Occipital lobe (tissue), 2 donors: Measurements from ENCODE around the gene TESK1. TPM values are rescaled to one million over a fixed set of nuclear protein-coding genes. Genes with fewer than 3 reads are reported as not detected.
"Not testable (repeated sequence)": the region's sequence is repeated elsewhere in the genome, so short reads cannot be mapped to it uniquely, and the experiment has no call there.

ENCODE experiments used
- DNase-seq: peaks from one replicate; lab custom pipeline; 2025; lab: John Stamatoyannopoulos, UW
- total RNA-seq: library from RNA; depleted of rRNA; stranded (reverse); fragments of >200 nt; gene quantifications from one replicate; pipeline ENCODE4 v1.2.3, GENCODE V29; 2014

Gene TESK1
- total RNA-seq, 1 donor from 2014 or later, result 11.7 TPM

GRCh38 chr9:35612843-35613242 is 7.8 kb downstream of the TESK1 start:
- DNase-seq, result no peak

- no peak for DNase-seq
These were observed 11.1 kb downstream of the TESK1 start for GRCh38 chr9:35615981-35616680.

DNA sequence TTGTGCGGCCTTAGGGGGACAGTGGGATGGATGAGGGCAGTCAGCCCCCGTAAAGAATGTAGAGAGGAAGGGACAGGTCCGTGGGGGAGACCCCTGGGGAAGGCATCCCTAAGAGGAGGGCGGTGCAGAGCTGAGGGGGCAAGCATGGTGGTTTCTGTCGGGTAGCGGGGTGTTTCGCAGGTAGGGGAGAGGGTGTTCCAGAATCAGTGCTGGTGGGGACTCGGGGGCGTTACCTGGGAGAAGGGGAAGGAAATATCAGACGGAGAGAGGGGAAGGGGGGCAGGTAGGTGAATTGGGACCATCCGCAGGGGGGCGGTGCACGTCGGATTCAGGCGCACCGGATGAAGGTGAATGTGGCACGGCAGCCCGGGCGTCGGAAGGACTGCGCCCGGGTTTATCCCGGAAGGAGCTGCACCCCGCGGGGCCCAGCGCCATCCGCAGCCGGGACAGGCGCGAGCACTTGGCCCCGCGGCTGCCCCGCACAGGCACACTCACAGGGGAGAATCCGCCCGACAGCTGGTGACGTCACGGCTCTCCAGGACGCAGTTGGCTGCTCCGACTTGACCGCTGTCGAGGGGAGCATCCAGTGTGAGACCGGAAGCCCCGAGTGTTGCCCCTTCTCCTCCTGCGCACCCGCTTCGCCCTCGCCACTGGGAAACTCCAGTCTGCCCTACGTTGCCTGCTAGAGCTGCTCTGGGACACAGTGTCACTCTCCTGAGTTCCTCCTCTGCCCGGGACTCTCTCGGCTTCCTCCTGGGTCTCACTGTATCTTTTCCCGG is 11.8 kb downstream of the TESK1 start:
- no peak for DNase-seq

DNA sequence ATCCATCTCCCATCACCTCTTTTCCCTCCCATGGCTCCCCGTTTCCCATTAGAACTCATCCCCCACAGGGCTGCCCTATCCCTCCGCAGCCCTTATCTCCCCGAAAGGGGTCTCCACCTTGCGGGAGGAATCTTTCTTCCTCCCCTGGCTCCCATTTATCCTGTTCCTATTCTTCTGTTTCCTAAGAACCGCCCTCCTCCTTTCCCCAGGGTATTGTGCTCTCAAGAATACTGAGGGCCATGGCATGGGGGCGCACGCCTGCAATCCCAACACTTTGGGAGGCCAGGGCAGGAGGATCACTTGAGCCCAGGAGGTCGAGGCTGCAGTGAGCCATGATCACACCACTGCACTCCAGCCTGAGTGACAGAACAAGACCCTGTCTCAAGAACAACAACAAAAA is 12.5 kb downstream of the TESK1 start:
- DNase-seq, result no peak

GRCh38 chr9:35618325-35618727 is 13.3 kb downstream of the TESK1 start, which contains the start of gene CD72:
Gene CD72, minus strand, starts transcription at chr9:35618413. Its CDS starts 110 bp downstream, at chr9:35618303.
- no peak for DNase-seq

DNA sequence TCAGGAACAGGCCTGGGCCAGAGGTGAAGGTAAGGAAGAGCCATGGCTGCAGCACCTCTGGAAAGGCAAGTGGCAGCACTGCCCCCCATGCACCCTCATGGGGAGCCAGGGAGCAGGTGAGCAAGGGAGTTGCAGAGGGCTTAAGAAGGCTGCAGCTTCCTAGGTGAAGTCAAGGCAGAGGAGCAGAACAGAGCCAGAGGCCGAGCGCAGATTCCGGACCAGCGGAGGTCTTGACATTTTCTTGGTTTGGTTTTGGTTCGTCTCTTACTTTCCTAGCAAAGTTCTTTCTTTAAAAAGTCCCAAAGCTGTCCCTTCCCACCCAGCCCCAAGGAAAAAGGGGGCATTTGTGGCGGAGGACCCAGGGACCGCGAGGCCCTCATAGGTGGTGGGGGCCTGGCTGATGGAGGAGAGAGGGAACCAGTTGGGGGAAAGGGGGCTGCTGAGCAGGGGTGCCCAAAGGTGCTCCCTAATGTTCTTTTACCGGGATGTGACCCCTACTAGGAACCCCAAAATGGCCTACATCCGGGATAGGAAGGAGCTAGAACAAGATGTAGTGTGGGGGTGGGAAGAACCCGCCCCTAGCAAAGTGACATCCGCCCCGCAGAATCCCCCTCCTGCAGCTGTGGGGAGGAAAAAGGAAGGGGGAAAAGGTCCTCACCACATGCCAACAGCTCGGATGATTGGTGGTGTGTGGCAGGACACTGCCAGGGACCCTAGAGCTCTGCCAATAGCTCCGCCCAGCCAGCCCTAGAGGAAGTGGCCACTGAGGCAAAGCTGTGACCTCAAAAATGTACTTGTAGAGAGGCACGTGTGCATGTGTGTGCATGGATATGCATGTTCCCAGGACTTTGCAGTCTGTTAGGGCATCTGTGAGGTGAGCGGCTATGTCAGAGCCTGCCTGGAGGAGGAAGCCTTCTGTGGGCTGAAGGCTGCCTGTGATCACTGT is 14.1 kb downstream of the TESK1 start:
- no peak for DNase-seq

DNA sequence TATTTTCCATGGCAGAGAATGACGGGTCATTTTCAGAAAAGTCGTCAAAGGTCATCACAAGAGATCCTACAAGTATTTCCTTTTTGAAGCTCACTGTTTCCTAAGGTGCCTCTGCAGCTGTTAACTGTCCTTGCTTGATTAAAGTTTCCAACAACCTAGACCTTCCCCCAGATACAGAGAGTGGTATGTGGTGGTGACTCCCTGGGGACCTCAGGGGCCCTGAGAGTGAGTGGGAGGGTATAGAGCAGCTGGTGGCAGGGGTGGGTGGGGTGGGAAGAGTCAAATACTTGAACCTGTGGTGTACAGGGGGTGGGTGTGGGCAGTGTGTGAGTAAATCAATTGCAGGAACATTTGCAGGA is 14.7 kb downstream of the TESK1 start:
- DNase-seq, result no peak

GRCh38 chr9:35627575-35627974 is 22.5 kb downstream of the TESK1 start:
- no peak for DNase-seq

GRCh38 chr9:35628389-35628991 is 23.4 kb downstream of the TESK1 start:
- no peak for DNase-seq

DNA sequence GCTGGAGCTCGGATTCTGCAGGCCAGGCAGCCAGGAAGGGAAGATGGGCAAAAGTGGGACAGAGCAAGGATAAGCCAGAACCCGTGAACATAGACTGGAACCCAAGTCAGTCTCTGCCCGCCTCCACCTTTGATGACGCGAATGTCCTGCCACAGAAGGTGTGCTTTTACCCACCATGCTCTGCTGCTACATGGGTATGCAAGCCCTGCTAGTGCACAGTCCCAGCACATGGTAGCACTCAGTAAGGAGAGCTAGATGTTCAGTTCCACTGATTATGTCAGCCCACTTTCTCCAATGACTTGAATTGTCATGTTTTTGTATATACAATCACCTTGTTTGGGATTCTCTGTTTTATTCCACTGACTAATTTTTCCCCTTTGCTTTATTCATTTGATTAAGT is 24.5 kb downstream of the TESK1 start:
- DNase-seq, result no peak

DNA sequence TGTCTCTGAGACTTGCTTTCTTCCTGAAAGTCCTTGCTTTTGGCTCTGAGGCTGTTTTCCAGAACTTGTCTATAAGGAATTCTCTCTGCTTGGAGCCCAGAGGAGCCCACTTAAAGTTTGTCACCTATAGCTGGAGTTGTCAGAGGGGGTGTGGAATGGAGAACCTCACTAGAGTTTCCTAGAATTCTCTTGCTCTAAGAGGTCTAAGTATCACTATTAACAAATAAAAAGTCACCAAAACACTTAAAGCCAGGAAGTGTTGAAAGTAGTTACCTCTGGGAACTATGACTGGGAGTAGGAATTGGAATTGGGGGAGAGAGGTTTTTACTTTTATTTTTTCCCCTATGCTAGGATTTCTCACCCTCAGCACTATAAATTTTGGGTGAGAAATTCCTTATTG is 30.7 kb downstream of the TESK1 start:
- DNase-seq, result no peak

GRCh38 chr9:35636135-35636876 is 31.2 kb downstream of the TESK1 start:
- no peak for DNase-seq

GRCh38 chr9:35636877-35637246 is 31.8 kb downstream of the TESK1 start:
- DNase-seq, result not testable (repeated sequence)

GRCh38 chr9:35637427-35637955 is 32.4 kb downstream of the TESK1 start:
- DNase-seq, result not testable (repeated sequence)

DNA sequence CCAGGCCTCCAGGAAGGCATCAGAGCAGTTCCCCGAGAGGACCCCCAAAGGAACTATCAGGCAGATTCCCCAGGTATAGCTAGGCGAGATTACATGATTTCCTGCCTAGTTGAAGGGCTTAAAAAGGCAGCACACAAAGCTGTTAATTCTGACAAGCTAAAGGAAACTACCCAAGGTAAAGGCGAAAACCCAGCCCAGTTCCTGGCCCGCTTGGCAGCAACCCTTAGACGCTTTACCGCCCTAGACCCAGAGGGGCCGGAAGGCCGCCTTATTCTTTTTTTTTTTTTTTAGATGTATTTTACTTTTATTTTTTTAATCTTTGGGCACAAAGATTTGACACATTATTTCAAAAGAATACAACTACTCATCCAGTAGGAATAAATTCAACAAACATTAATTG is 33.7 kb downstream of the TESK1 start:
- DNase-seq, result not testable (repeated sequence)

- not testable (repeated sequence) for DNase-seq
These were observed 34.2 kb downstream of the TESK1 start for GRCh38 chr9:35639225-35639624.

DNA sequence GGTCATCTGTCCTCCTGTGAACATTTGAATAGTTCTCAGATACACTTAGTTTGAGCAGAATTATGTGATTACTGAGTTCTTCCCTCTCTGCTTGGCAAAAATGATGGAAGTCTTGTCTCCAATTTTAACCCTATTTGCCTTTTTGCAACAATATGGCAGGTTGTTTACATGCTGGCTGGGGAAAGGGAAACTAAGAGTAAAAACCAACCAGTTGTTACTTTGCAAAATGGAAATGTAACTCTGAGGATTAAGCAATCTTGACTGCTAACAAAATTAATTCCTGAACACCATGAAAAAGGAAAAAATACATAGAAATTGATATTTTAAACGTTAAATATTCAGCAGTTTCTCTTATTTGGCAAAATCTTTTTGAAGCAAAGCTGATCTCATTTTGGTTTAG is 34.6 kb downstream of the TESK1 start:
- DNase-seq, result no peak

DNA sequence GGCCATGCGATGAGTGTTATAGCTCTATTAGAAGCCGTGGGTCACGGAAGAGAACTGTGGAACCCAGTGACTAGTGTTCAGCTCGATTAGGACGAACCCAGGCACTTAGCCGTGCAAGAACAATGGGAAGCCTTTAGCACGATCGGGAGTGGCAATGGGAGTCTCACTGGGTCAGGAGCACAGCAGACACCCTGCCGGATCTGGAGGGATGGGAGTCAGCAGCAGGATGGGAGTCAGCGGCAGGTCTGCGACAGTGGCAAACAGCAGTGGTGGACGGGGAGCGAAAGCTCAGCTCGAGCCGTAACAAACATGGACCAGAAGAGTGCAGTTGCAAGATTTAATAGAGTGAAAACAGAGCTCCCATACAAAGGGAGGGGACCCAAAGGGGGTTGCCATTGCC is 35.4 kb downstream of the TESK1 start:
- DNase-seq, result not testable (repeated sequence)

DNA sequence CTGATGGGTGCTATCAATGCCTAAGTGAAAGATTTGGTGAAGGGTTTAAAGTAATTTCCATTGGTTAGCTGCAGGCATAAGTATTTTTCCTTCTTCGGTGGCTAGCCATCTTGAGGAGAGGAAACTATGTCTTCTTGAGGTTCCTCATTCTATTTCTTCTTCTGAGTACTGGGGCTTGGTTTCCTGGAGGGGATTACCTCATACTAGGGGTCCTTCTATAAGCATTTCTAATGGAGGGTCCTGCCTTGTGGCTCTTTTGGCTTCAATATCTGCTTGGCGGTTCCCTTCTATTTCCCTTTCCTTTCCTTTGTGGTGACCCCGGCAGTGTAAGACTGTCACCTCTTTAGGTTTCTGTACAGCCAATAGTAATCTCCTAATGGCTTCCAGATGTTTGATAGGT is 36.4 kb downstream of the TESK1 start:
- not testable (repeated sequence) for DNase-seq

DNA sequence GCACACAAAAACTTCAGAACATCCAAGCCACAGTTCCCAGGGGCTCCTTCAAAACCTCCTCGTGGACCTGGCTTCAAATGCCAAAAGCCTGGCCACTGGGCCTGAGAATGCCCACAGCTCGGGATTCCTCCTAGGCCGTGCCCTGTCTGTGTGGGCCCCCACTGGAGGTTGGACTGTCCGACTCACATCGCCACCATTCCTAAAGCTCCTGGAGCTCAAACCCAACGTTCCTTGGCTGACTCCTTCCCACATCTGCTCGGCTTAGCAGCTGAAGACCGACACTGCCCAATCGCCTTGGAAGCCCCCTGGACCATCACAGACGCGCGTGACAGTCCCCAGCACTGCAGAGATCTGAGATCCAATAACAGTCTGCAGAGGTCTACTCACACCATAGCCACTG is 38.0 kb downstream of the TESK1 start:
- no peak for DNase-seq
